GM18511 (cell line): ENCODE results near the gene CSPG5.

Experiments
- ATAC-seq: cut with Tn5 transposase; IDR thresholded peaks from one replicate; pipeline ENCODE4 v1.9.1; 2021; ENCODE audit warnings: mild to moderate bottlenecking, moderate library complexity; ENCODE audit not compliant: unreplicated experiment

The CSPG5 gene

DNA sequence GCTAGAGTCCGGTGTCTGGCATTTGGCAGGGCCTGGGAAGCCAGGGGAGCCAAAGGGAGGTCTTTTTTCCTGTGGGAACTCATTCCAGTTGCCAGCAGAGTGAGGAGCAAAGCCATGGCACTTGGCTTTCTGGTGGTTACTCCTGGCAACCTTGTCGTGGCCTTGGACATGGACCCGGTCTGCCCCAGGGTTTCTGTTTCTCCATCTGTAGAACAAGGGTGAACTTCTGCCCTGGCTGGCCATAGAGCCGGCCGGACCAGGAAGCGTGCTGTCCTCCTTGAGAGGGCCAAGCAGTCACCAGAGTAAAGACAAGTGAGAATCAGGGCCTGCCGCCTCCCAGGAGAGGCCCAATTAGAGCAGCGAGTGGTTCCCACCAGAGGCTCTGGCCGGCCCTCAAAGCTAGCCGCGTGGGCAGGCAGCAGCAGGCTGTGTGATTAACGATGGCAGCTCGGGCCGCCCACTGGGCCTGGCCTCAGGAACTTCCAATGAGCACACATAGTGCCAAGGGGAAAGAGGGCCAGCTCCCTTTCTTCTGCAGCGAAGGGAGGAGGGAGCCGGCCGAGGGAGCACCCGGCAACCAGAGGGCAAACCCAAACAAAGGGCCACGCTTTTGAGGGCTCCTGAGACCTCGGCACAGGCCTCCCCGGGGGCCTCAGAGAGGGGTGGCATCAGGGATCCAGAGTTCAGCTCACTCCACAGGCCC, 36.0 kb downstream of the CSPG5 start:
- no peak for ATAC-seq

DNA sequence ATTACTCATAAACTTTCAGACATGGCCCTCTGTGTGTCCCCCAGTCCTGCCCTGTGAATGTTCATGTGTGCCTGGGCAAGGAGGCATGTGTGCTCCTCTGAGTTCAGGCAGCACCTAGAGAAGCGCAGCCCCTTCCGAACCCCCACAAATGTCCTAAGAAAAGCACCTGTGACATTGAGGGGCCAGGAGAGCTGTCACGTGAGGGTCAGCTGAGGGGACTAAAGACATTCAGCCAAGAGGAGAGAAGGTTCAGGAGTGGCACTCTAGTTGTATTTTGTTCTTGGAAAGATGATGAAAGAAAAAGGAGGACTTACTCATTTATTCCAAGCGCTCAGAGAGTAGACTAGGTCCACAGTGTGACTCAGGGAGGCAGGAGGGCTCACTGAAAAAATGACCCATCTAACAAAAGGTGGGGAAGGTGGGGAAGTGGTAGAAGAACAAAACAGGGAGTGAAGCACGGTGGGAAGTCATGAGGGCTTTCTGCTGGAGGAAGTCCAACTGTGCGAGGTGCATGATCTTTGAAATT, 37.0 kb downstream of the CSPG5 start:
- ATAC-seq, result no peak

DNA sequence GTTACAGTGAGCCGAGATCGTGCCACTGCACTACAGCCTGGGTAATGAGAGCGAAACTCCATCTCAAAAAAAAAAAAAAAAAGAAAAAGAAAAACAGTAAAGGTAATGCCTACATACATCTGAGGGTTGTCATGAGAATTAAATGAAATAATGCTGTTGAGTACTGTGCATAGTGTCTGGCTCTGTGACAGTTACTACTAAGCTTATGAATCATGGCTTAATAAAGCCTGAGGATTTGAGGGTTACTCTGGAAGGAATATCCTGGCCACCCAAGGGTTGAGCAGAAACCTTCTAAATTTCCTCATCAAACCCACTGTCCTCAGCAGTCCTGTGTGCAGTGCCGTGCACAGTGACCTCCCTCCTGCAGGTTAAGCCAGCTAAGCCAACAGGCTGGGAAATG, 38.4 kb downstream of the CSPG5 start:
- no peak for ATAC-seq

DNA sequence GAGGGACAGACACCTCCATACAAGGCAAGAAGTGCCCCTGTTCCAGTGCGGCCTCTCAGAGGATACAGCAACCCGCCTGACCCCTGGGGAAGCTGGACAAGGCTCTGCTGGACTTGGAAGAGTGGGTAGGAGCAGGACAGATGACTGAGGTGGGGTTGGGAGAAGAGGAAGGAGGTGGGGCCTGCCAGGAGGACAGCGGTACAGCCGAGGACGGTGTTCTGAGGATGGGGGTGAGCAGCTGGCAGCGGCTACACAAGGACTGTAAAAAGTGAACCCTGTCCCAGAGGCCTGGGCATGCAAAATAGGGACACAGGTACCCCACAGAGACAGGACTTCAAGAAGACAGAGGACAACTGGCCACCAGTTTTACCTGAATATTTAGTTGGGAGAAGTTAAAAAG, 41.7 kb downstream of the CSPG5 start:
- no peak for ATAC-seq

DNA sequence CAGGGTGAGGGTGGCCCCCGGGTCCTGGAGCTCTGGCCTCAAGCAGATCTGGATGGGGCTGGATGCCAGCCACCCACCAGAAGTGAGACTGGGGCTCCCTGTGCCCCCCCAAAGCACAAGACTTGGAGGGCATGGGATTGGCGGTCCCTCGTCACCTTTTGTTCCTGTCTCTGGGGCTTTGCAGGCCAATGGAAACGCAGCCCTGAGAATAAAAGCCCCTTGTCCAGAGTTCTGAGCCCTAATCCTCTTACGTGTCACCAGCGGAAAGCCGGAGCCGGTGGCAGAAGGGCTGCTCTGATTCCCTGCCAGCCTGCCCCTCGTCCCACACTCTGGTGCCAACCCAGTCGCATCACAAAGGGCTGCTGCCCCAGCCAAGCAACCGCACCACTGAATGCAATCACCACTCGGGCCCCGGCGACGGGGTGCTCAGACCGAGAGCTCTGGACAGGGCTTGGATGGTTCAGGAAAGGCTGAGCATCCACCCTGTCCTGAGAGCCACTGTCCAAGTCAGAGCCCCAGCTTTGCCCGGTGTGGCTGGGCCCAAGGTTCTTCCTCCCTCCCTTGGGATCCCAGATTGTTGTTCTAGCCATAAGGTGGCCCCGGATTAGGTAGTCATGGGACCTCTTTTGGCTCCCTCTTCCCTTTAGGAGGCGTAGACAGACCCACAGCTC, 42.3 kb downstream of the CSPG5 start:
- no peak for ATAC-seq

DNA sequence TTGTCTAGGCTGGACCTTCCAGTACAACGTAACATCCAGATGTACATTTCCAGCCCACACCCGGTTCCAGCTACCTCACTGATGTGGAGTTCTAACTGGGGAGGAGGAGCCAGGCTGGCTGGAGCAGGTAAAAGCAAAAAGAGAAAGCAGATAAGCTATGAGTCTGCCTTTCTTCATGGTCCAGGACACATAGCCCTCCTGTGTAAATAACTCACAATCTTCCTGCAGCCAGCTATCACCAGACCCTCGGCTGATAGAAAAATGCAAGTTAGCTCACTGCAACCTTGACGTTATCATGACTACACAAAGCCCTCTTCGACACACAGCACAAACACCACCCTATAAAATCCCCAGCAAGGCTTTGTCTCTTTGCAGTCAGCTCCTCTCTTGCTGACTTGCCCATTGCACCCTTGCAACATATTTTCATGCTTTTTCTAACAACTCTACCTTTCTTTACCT, 44.6 kb downstream of the CSPG5 start:
- no peak for ATAC-seq

DNA sequence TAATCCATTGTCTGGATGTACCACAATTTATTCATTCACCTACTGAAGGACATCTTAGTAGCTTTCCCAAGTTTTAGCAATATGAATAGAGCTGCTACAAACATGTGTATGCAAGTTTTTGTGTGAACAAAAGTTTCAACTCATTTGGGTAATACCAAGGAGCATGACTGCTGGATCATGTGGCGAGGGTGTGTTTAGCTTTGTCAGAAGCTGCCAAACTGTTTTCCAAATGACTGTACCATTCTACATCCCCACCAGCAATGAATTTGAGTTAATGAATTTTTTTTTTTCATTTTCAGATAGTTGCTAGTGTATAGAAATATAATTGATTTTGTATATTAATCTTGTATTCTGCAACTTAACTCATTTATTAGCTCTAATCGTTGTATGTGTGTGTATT, 45.2 kb downstream of the CSPG5 start:
- ATAC-seq, result no peak

DNA sequence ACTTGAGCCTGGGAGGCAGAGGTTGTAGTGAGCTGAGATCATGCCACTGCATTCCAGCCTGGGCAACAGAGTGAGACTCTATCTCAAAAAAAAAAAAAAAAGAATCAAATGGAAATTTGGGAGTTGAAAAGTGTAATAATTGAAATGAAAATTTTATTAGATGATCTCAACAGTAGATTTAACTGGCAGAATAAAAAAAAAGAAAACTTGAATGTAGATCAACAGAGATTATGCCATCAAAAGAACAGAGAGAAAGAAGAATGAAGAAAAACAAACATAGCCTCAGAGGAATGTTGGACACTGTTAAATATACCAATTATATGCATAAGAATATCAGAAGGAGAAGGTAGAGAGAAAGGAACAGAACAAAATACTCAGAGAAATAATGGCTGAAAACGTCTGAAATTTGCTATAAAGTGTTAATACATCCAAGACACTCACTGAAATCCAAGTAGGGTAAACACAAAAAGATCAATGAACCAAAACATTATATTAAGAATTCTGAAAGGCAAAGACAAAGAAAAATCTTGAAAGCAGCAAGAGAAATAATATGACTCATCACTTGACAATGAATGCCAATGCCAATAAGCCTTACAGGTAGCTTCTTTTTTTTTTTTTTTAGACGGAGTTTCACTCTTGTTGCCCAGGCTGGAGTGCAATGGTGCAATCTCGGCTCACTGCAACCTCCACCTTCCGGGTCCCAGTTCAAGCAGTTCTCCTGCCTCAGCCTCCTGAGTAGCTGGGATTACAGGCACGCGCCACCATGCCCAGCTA, 50.5 kb downstream of the CSPG5 start:
- ATAC-seq, result no peak

DNA sequence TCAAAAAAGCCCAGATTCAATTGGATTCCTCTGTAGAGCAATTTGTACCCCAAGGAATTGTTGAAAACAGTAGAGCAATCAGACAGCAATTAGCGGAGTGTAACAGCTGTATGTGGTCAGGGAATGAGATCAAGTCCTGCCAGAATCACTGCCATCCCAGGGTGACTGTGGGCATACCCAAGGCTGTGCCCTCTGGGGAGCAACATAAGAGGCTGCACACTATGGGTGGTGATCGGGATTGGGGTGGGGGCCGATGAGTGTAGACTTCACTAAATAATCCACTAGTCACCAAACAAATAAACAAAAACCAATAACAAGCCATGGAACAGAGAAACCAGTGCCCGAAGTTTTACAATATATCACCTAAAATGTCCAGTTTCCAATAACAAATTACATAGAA, 53.0 kb downstream of the CSPG5 start:
- ATAC-seq, result no peak

DNA sequence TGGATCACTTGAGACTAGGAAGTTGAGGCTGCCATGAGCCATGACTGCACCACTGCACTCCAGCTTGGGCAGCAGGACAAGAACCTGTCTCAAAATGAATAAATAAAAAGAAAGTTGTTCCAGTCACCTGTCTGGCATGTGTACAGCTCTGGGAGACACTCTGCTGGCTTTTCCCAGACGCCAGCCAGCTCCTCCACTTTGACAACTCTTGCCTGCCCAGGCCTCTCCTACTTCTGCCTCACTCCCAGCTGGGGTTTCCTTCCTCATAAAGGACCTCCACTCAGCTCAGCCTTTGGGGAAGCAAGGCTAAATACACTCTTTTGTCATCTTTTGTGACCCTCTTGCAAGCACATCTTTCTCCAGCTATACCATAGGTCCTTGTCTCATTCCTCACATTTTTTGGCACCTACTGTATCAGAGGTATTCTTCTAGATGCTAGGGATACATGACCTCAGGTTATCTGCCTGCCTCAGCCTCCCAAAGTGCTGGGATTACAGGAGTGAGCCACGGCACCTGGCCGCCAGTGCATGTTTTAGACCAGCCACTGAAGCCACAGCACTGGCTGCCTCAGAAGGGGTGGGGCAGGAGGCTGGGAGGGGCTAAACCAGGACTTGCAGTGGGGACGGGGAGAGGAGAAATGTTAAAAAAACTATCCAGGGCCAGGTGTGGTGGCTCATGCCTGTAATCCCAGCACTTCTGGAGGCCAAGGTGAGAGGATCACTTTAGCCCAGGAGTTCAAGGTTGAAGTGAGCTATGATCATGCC, 55.2 kb downstream of the CSPG5 start:
- no peak for ATAC-seq

DNA sequence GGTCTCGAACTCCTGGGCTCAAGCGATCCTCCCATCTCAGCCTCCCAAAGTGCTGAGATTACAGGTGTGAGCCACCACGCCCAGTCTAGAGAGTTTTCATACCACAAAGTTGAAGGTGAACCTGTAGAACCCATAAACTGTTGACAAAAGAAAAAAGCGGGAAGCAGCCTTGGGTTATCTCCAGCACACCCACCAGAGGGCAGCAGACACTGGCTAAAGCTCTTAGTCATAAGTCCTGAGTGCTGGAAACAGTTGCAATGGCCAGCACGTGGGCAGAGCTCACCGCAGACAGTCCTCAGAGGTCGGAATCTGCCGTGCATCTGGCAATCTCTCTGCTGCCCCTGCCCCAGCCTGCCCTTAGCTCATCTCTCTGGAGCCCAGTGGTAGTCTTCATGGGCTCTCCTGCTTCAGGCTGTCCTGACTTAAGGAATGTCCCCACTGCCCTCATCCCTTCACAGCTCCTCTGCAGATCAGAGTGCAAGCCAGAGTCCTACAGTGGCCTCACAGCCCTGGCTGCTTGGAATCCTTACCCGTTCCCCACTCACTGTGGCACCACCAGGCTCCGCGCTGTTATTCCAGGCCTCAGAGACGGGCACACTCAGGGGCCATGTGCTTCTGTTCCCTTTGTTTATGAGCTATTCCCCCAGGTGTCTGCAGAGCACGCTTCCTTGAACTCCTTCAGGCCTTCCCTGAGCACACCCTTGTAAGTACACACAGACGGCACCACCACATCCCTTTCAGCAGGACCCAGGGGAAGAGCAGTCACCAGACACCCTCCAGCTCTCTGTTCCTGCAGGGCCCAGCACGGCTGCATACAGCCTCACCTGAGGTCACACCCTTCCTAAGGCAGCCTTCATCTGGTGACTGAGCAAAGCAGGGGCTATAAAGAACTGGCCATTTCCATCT, 56.3 kb downstream of the CSPG5 start:
- no peak for ATAC-seq

DNA sequence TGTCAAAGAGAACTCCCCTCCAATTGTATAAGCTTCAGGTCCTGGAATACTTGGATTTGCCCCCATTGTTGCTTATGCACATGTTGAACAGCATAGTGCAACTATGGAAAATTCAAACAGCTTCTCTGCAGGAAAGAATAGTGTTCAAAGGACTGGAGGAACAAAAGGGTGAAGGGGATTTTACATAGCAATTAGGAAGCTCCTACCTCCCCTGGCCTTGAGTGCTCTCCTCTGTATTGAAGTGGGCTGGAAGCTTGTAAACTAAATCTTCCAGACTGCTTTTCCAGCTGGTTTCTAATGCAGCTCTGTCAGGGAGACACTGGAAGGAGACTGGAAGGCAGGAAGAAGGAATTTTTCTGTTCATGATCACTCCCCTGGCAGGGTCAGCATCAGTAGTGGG, 57.9 kb downstream of the CSPG5 start:
- ATAC-seq, result no peak

DNA sequence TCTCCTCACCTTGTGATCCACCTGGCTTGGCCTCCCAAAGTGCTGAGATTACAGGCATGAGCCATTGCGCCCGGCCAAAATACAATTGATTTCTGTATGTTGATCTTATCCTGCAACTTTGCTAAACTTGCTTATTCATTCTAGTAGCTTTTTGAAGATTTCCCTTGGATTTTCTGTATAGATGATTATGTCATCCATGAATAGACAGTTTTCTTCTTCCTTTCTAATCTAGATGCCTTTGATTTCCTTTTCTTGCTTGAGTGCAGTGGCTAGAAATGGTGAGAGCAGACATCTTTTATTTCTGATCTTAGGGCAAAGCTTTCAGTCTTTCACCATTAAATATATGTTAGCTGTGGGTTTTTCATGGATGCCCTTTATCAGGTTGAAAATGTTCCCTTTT, 60.7 kb downstream of the CSPG5 start:
- ATAC-seq, result no peak

DNA sequence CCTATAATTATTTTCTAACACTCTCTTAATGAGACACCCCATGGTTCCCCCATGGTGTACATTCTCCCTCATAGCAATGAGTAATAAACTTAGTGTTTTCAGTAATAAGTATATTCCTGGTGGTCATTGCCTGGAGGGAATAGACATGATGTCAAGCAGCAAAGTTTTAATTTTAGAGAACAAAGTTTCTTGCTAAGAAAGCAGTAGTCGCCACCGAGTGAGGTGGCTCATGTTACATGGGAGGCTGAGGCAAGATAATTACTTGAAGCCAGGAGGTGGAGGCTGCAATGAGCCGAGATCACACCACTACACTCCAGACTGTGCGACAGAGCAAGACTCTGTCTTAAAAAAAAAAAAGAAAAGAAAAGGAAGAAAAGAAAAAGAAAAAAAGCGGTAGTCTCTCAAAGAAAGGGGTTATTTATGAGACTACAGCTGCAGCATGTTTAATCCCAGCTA, 62.8 kb downstream of the CSPG5 start:
- ATAC-seq, result no peak

DNA sequence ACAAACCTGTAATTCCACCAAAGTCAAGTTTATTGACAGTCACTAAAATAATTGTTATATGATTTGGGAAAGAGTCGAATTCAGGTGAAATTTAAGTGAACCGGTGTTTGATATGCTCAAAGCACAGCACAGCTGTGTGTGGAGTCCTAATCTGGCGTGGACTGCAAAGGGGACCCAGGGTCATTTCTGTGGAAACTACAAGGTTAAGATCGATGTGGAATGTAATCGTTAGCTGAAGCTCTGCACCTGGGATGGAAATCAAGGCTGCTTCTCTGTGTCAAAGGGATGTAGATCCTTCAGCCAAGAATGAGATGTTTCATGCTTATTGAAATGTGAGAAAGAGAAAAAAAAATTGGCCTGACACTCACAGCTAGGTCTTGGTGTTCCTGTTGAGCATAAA, 63.6 kb downstream of the CSPG5 start:
- ATAC-seq, result no peak

DNA sequence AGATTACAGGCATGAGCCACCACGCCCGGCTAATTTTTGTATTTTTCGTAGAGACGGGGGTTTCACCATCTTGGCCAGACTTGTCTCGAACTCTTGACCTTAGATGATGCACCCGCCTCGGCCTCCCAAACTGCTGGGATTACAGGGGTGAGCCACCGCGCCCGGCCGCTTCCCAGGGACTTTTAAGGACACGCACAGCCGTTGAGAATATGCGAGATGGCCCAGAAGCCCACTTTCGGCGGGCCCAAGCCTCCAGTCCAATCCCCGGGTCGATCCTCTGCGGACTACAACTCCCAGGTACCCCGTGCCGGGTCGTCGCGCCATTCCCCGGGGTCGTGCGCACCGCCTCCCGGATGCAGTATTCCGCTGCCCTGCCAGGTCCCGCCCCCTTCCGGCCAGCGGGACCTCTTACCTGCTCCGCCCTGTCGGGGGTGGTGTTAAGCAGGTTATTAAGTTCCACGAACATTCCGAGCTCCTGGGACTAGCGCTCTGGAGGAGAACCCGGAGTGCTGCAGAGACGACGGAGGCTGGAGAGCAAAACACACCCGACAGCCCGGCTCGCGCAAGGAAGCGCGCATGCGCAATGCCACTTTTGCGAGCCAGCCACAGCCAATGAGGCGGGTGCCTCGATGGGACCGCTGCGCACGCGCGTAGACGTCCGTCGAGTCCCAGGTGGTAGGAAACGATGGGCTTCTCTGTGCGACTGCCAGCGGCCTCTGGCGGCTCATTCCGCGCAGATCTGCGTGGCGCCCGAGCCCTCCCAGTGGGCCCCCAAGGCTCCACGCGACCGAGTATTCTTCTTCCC, 65.3 kb downstream of the CSPG5 start, which contains the start of gene ELP6:
Gene ELP6, minus strand, starts transcription at position 588 of the 805 bp plus-strand sequence. Its CDS starts 122 bp downstream, at position 466.
- peak; percentile 95 for ATAC-seq

DNA sequence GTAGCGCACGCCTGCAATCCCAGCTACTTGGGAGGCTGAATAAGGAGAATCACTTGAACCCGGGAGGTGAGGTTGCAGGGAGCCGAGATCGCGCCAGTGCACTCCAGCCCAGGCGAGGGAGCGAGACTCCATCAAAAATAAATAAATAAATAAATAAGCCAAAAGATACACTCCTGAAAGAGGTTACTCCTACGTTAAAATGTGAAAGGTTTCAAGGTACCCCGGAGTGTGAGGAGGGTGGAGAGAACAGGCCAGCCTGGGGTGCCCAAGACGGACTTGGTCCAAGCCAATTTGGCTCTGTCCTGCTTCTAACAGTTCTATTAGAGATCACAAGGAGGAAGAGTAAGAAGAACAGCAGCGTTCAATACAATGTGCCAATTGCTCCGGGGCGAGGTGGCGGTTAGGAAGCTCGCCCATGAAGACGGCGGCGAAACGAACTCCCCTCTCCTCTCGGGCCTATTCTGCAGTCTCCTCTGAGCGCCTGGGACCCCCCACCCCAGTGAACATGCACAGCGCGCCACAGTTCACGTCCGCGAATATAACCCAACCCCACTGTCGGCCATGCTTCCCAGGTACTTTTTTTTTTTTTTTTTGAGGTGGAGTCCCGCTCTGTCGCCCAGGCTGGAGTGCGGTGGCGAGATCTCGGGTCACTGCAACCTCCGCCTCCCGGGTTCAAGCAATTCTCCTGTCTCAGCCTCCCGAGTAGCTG, 66.1 kb downstream of the CSPG5 start:
- ATAC-seq, result peak; percentile 25
